ENCODE results near the gene C16orf90. TPM values are rescaled to one million over a fixed set of nuclear protein-coding genes. Genes with fewer than 3 reads are reported as not detected.

Gene C16orf90
- total RNA-seq, 2 experiments from 2014 or later, result not detected

- Histone ChIP-seq H3K9me3 (ENCODE audit: low read length) (no peaks in the 10 kb centered on the region), H2AFZ (ENCODE audit: low read length) (peak overlapping the region; percentile 11; the same call in 1 of the 2 replicates), H3K27ac (ENCODE audit: low read depth, low read length, poor library complexity, severe bottlenecking) (peak overlapping the region; percentile 45), H3K9me2 (ENCODE audit: insufficient read depth, low read length) (no peaks in the 10 kb centered on the region), H3K4me1 (ENCODE audit: insufficient read depth, low read length, poor library complexity, severe bottlenecking) (peaks cover 43% of the 10 kb centered on the region), H3K4me2 (ENCODE audit: low read length) (peak overlapping the region; percentile 97), H3K79me2 (ENCODE audit: insufficient read depth, low read depth, low read length) (peaks cover 51% of the 10 kb centered on the region), H3K4me3 (ENCODE audit: low read depth, low read length, poor library complexity, severe bottlenecking) (peak overlapping the region; percentile 98), H3K36me3 (ENCODE audit: insufficient read depth, low read length) (no peaks in the 10 kb centered on the region), H4K20me1 (ENCODE audit: insufficient read depth, low read length) (peaks cover 11% of the 10 kb centered on the region; the same call in 1 of the 2 replicates)
- CTCF ChIA-PET (ENCODE audit: unreplicated experiment), result no interaction called here
- DNase-seq (ENCODE audit: low spot score), result peak; percentile 29
- intact Hi-C loops (cut with micrococcal nuclease; ENCODE audit: unreplicated experiment), result loop anchor here (2.0 to 5.0 kb wide), 3 partner anchors 42 to 176 kb away; partner anchors contain the start of genes CLUAP1, ZNF174, ZNF263 and ZSCAN32
- POLR2A ChIA-PET, result no interaction called here
- BruUV-seq (replicated peaks), result no TSS peak
- TF ChIP-seq EZH2phosphoT487 (IDR thresholded peaks at IDR 0.05; ENCODE audit: borderline replicate concordance, low read depth, low read length), result no peak
- TF ChIP-seq CTCF (conservative IDR thresholded peaks at IDR 0.05; ENCODE audit: low read length), result no peak
Observed at GRCh38 chr16:3458278-3458851, 36.9 kb downstream of the C16orf90 start.

GRCh38 chr16:3457434-3458252, 37.6 kb downstream of the C16orf90 start:
- ChIA-PET POLR2A (interaction anchor here (1.1 kb wide), 1 partner anchor 14 kb away, joined by 4 read pairs; the partner anchor contains the start of genes NAA60 and ZNF597), CTCF (ENCODE audit: unreplicated experiment) (no interaction called here)
- H4K20me1 ChIP-seq (ENCODE audit: insufficient read depth, low read length), result peaks cover 11% of the 10 kb centered on the region; the same call in 1 of the 2 replicates
- H3K4me1 ChIP-seq (ENCODE audit: insufficient read depth, low read length, poor library complexity, severe bottlenecking), result peaks cover 43% of the 10 kb centered on the region
- H3K4me2 ChIP-seq (ENCODE audit: low read length), result peak overlapping the region; percentile 97
- DNase-seq (ENCODE audit: low spot score), result peak; percentile 94
- BruUV-seq (replicated peaks), result TSS peak; percentile 94
- peak overlapping the region; percentile 83 for H2AFZ ChIP-seq (ENCODE audit: low read length)
- intact Hi-C loops (cut with micrococcal nuclease; ENCODE audit: unreplicated experiment), result loop anchor here (1.0 to 5.0 kb wide), 4 partner anchors 43 to 193 kb away; partner anchors contain the start of genes CLUAP1, ZNF174, ZNF263 and ZSCAN32
- H3K9me3 ChIP-seq (ENCODE audit: low read length), result no peaks in the 10 kb centered on the region
- H3K4me3 ChIP-seq (ENCODE audit: low read depth, low read length, poor library complexity, severe bottlenecking), result peak overlapping the region; percentile 98
- no peak for TF ChIP-seq EZH2phosphoT487 (IDR thresholded peaks at IDR 0.05; ENCODE audit: borderline replicate concordance, low read depth, low read length)
- peak; percentile 60 for TF ChIP-seq CTCF (conservative IDR thresholded peaks at IDR 0.05; ENCODE audit: low read length)
- H3K9me2 ChIP-seq (ENCODE audit: insufficient read depth, low read length), result no peaks in the 10 kb centered on the region
- peak overlapping the region; percentile 53 for H3K27ac ChIP-seq (ENCODE audit: low read depth, low read length, poor library complexity, severe bottlenecking)
- no peaks in the 10 kb centered on the region for H3K36me3 ChIP-seq (ENCODE audit: insufficient read depth, low read length)
- H3K79me2 ChIP-seq (ENCODE audit: insufficient read depth, low read depth, low read length), result peaks cover 43% of the 10 kb centered on the region

All from OCI-LY7 (cell line).